ENCODE results near the gene EHF.

Gene EHF

DNA sequence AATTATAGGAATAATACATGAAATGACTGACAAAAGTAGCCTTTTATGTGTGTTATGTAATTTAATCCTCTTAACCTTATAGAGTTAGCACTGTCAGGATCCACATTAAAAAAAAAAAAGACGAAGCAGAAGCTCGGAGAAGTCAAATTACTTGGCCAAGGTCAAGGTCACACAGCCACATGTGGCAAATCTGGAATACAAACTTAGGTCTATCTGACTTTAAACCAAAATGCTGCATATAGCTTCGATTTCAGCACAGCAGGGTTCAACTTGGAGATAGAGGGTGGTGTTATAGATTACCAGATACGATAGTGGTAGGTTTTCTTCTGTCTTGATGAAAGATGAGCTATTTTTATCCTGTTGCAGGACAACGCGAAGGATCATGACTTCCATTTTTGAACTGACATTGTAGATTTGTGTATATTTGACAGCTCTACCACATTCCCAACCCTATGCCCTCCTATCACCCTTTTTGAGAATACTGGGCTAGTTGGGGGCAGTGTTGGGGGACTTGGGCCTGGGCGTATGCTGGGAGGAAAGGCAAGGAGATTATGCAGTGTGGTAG, 11.6 kb upstream of the EHF start:
- Histone ChIP-seq H3K9ac (ENCODE audit: low read length) (no peak overlapping the region), H3K27ac (ENCODE audit: low read depth, low read length) (no peak overlapping the region), H4K20me1 (ENCODE audit: low read depth, low read length) (no peaks in the 10 kb centered on the region), H3K27me3 (ENCODE audit: low read length) (no peaks in the 10 kb centered on the region), H3F3A (ENCODE audit: insufficient read depth) (no peaks in the 10 kb centered on the region), H2AFZ (ENCODE audit: low read depth, low read length, severe bottlenecking) (no peak overlapping the region), H3K9me3 (ENCODE audit: insufficient read depth, low read length) (no peaks in the 10 kb centered on the region), H3K9me2 (replicated peaks; ENCODE audit: insufficient read depth, low read length) (no peaks in the 10 kb centered on the region), H3K36me3 (ENCODE audit: low read length) (no peaks in the 10 kb centered on the region), H3K4me3 (ENCODE audit: insufficient read depth, low read length, poor library complexity, severe bottlenecking) (no peak overlapping the region), H3K79me2 (ENCODE audit: insufficient read depth, low read length) (no peaks in the 10 kb centered on the region), H3K4me2 (ENCODE audit: low read depth, low read length, poor library complexity, severe bottlenecking) (no peak overlapping the region)
- TF ChIP-seq, protein P1, sequence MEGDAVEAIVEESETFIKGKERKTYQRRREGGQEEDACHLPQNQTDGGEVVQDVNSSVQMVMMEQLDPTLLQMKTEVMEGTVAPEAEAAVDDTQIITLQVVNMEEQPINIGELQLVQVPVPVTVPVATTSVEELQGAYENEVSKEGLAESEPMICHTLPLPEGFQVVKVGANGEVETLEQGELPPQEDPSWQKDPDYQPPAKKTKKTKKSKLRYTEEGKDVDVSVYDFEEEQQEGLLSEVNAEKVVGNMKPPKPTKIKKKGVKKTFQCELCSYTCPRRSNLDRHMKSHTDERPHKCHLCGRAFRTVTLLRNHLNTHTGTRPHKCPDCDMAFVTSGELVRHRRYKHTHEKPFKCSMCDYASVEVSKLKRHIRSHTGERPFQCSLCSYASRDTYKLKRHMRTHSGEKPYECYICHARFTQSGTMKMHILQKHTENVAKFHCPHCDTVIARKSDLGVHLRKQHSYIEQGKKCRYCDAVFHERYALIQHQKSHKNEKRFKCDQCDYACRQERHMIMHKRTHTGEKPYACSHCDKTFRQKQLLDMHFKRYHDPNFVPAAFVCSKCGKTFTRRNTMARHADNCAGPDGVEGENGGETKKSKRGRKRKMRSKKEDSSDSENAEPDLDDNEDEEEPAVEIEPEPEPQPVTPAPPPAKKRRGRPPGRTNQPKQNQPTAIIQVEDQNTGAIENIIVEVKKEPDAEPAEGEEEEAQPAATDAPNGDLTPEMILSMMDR (IDR thresholded peaks at IDR 0.05; ENCODE audit: insufficient read depth, low read length, poor library complexity, severe bottlenecking) = no peak
- no peak for TF ChIP-seq EZH2phosphoT487 (conservative IDR thresholded peaks at IDR 0.05; ENCODE audit: low read length)

DNA sequence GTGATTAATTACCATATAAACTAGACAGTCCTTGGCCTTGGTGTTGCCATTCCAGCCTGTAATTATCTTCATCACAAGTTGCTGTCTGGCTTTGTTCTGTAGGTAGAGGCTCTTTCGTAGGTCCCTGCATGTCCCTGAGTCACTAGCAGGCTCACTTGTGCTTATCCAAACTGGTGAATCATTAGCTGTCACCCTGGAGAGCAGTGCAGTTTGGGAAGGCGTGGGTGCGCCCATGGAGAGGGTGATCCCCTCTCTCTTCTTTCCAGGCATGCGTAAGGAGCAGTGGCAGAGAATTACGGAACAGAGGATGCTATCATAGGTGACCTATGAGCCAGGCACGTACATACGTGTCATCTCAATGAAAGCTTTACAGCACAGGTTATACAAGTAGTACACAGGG, 11.0 kb upstream of the EHF start:
- Histone ChIP-seq H3K27ac (ENCODE audit: low read depth, low read length) (no peak overlapping the region), H3K27me3 (ENCODE audit: low read length) (no peaks in the 10 kb centered on the region), H3K9me2 (replicated peaks; ENCODE audit: insufficient read depth, low read length) (no peaks in the 10 kb centered on the region), H3K9ac (ENCODE audit: low read length) (no peak overlapping the region), H2AFZ (ENCODE audit: low read depth, low read length, severe bottlenecking) (no peak overlapping the region), H3K36me3 (ENCODE audit: low read length) (no peaks in the 10 kb centered on the region), H3K4me3 (ENCODE audit: insufficient read depth, low read length, poor library complexity, severe bottlenecking) (no peak overlapping the region), H3K4me2 (ENCODE audit: low read depth, low read length, poor library complexity, severe bottlenecking) (no peak overlapping the region), H4K20me1 (ENCODE audit: low read depth, low read length) (no peaks in the 10 kb centered on the region), H3K9me3 (ENCODE audit: insufficient read depth, low read length) (no peaks in the 10 kb centered on the region), H3F3A (ENCODE audit: insufficient read depth) (no peaks in the 10 kb centered on the region), H3K79me2 (ENCODE audit: insufficient read depth, low read length) (no peaks in the 10 kb centered on the region)
- no peak for TF ChIP-seq EZH2phosphoT487 (conservative IDR thresholded peaks at IDR 0.05; ENCODE audit: low read length)
- TF ChIP-seq, protein P1 (IDR thresholded peaks at IDR 0.05; ENCODE audit: insufficient read depth, low read length, poor library complexity, severe bottlenecking) = no peak

DNA sequence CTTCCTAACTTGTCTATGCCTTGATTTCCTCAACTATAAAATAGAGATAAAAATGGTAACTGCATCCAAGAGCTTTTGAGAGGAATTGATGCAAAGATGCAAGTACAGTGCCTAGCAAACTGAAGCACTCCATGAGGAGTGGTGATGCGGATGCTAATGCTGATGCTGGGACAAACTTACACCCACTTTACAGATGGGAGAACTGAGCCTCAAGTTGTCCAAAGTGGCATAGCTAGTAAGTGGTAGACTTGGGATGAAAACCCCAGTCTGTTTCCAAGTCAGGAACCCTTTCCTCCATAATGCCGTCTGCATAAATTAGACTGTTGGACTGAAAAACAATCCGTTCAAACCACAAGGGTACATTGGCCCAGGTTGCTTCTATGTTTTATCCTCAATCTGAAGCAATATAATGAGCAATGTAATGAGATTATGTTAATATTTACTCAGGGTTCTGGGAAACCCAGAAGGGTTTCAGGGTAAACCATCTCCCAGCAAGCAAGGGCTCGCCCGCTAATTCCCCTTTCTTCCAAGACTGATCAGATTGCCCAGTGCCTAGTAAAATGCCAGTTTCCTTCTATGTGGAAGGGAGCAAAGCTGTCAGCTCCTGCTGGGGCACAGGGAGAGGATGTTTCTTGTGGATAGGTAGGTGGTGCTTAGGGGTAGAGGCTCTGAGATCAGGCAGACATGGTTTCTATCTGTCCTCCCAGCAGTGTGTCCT, 10.4 kb upstream of the EHF start:
- Histone ChIP-seq H3K9me2 (replicated peaks; ENCODE audit: insufficient read depth, low read length) (no peaks in the 10 kb centered on the region), H2AFZ (ENCODE audit: low read depth, low read length, severe bottlenecking) (no peak overlapping the region), H4K20me1 (ENCODE audit: low read depth, low read length) (no peaks in the 10 kb centered on the region), H3F3A (ENCODE audit: insufficient read depth) (no peaks in the 10 kb centered on the region), H3K36me3 (ENCODE audit: low read length) (no peaks in the 10 kb centered on the region), H3K27me3 (ENCODE audit: low read length) (no peaks in the 10 kb centered on the region), H3K4me3 (ENCODE audit: insufficient read depth, low read length, poor library complexity, severe bottlenecking) (no peak overlapping the region), H3K4me2 (ENCODE audit: low read depth, low read length, poor library complexity, severe bottlenecking) (no peak overlapping the region), H3K79me2 (ENCODE audit: insufficient read depth, low read length) (no peaks in the 10 kb centered on the region), H3K27ac (ENCODE audit: low read depth, low read length) (no peak overlapping the region), H3K9me3 (ENCODE audit: insufficient read depth, low read length) (no peaks in the 10 kb centered on the region), H3K9ac (ENCODE audit: low read length) (no peak overlapping the region)
- TF ChIP-seq EZH2phosphoT487 (conservative IDR thresholded peaks at IDR 0.05; ENCODE audit: low read length) = no peak
- TF ChIP-seq, protein P1 (IDR thresholded peaks at IDR 0.05; ENCODE audit: insufficient read depth, low read length, poor library complexity, severe bottlenecking) = no peak
